ENCODE data around the gene NUDT16L1. TPM values are rescaled to one million over a fixed set of nuclear protein-coding genes. Genes with fewer than 3 reads are reported as not detected.

NUDT16L1 gene
- total RNA-seq, 1 experiment from 2014 or later, result 49.9 TPM

GRCh38 chr16:4679156-4679849 lies 14.1 kb upstream of the NUDT16L1 start:
- no peaks in the 10 kb centered on the region for H3K36me3 ChIP-seq (ENCODE audit: low read depth, low read length)
- H3F3A ChIP-seq (ENCODE audit: low read length, unreplicated experiment), result no peaks in the 10 kb centered on the region
- peak overlapping the region; percentile 94 for H3K4me2 ChIP-seq (ENCODE audit: low read length)

GRCh38 chr16:4679850-4680636 lies 13.3 kb upstream of the NUDT16L1 start:
- H3K4me2 ChIP-seq (ENCODE audit: low read length), result peak overlapping the region; percentile 94
- ChIA-PET POLR2A (ENCODE audit: unreplicated experiment) (interaction anchor here (0.6 to 0.9 kb wide), 2 partner anchors 15 to 84 kb away, joined by 3 to 5 read pairs; no protein-coding TSS in a partner anchor), CTCF (interaction anchor here (0.7 kb wide), 1 partner anchor 21 kb away, joined by 3 read pairs; no protein-coding TSS in a partner anchor)
- peak overlapping the region; percentile 71 for H3K4me3 ChIP-seq (ENCODE audit: low read length)
- H3K9me2 ChIP-seq (replicated peaks; ENCODE audit: low read length), result no peaks in the 10 kb centered on the region
- H2AFZ ChIP-seq (ENCODE audit: low read length), result peak overlapping the region; percentile 89
- no peaks in the 10 kb centered on the region for H3K79me2 ChIP-seq (ENCODE audit: low read length)
- intact Hi-C loops (cut with micrococcal nuclease), result no loop called here
- peak overlapping the region; percentile 82 for H3K9ac ChIP-seq (ENCODE audit: low read length)
- H3K4me1 ChIP-seq (ENCODE audit: insufficient read depth, low read length), result peaks cover 20% of the 10 kb centered on the region
- H3K27ac ChIP-seq (ENCODE audit: low read length), result peak overlapping the region; percentile 94
- BruUV-seq (replicated peaks), result no TSS peak
- ATAC-seq, result peak; percentile 79
- H3K36me3 ChIP-seq (ENCODE audit: low read depth, low read length), result no peaks in the 10 kb centered on the region
- H3K27me3 ChIP-seq (ENCODE audit: low read length), result no peaks in the 10 kb centered on the region
- no peaks in the 10 kb centered on the region for H3F3A ChIP-seq (ENCODE audit: low read length, unreplicated experiment)
- no peaks in the 10 kb centered on the region for H4K20me1 ChIP-seq (ENCODE audit: low read length)
- TF ChIP-seq CTCF (conservative IDR thresholded peaks at IDR 0.05; ENCODE audit: low read depth, low read length), result no peak
- no peak for TF ChIP-seq EZH2 (IDR thresholded peaks at IDR 0.05; ENCODE audit: low read length, unreplicated experiment)
- TF ChIP-seq EZH2phosphoT487 (IDR thresholded peaks at IDR 0.05; ENCODE audit: borderline replicate concordance, low read length), result no peak
- DNase-seq, result peak; percentile 91
- no peaks in the 10 kb centered on the region for H3K9me3 ChIP-seq (ENCODE audit: low read length)

More at GRCh38 chr16:4679156-4679849, 14.1 kb upstream of the NUDT16L1 start:
- Histone ChIP-seq H3K9ac (ENCODE audit: low read length) (peak overlapping the region; percentile 82), H3K9me3 (ENCODE audit: low read length) (no peaks in the 10 kb centered on the region), H4K20me1 (ENCODE audit: low read length) (no peaks in the 10 kb centered on the region), H3K4me1 (ENCODE audit: insufficient read depth, low read length) (peaks cover 20% of the 10 kb centered on the region), H3K27me3 (ENCODE audit: low read length) (no peaks in the 10 kb centered on the region), H3K4me3 (ENCODE audit: low read length) (peak overlapping the region; percentile 71), H2AFZ (ENCODE audit: low read length) (peak overlapping the region; percentile 89), H3K9me2 (replicated peaks; ENCODE audit: low read length) (no peaks in the 10 kb centered on the region), H3K79me2 (ENCODE audit: low read length) (no peaks in the 10 kb centered on the region), H3K27ac (ENCODE audit: low read length) (peak overlapping the region; percentile 94)
- DNase-seq, result no peak
- TF ChIP-seq EZH2 (IDR thresholded peaks at IDR 0.05; ENCODE audit: low read length, unreplicated experiment), result no peak
- no peak for TF ChIP-seq CTCF (conservative IDR thresholded peaks at IDR 0.05; ENCODE audit: low read depth, low read length)
- no peak for TF ChIP-seq EZH2phosphoT487 (IDR thresholded peaks at IDR 0.05; ENCODE audit: borderline replicate concordance, low read length)
- no peak for ATAC-seq
- ChIA-PET POLR2A (ENCODE audit: unreplicated experiment) (interaction anchor here (0.6 to 0.9 kb wide), 2 partner anchors 16 to 84 kb away, joined by 3 to 5 read pairs; no protein-coding TSS in a partner anchor), CTCF (interaction anchor here (0.7 kb wide), 1 partner anchor 22 kb away, joined by 3 read pairs; no protein-coding TSS in a partner anchor)
- intact Hi-C loops (cut with micrococcal nuclease), result no loop called here
- BruUV-seq (replicated peaks), result no TSS peak

All from PC-3 (cell line).